Measurements from ENCODE around the gene WDR72.

WDR72 gene

DNA sequence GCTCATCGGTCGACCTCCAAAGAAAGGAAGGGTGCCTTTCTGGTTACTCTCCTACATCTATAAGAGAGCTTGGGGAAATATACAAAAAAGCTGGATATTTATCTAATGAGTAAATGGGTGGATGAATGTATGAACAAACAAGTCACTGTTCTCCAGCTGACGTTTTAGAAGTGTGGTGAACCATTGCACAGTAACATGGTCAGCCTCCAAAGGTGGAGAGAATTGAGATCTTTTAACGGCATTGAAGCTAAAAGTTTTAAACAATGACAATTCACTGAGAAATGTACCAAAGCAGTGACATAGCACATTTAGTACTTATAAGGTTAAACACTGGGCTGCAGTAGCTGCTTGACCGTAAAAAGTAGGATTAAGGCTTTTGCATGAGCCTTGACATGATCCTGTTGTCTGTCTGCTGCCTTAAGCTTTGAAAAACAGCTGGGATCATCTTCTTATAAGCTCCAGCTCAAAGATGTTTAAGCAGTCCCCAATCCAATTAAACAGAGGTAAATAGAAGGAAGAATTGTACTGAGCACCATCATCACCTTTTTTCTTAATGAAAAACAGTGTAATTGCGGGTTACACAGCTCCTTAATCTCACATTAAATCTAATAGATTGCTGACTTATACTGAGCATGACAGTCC is 222.9 kb downstream of the WDR72 start:
- H3K27ac ChIP-seq (ENCODE audit: low read length), result no peak overlapping the region
- H3K9me3 ChIP-seq (ENCODE audit: control insufficient read depth, insufficient read depth, low read length), result no peaks in the 10 kb centered on the region
- H3K36me3 ChIP-seq (ENCODE audit: control insufficient read depth, insufficient read depth, low read length), result no peaks in the 10 kb centered on the region
- no peaks in the 10 kb centered on the region for H3K27me3 ChIP-seq (ENCODE audit: control insufficient read depth, insufficient read depth, low read length)
- DNase-seq (ENCODE audit: low read depth, low spot score), result no peak
- WGBS (ENCODE audit: insufficient coverage, insufficient read length), result no CpG with 5 or more reads among the region's 6 CpGs
- H3K4me3 ChIP-seq (ENCODE audit: low read length), result no peak overlapping the region
- no peaks in the 10 kb centered on the region for H3K4me1 ChIP-seq (ENCODE audit: control insufficient read depth, insufficient read depth, low read length)

DNA sequence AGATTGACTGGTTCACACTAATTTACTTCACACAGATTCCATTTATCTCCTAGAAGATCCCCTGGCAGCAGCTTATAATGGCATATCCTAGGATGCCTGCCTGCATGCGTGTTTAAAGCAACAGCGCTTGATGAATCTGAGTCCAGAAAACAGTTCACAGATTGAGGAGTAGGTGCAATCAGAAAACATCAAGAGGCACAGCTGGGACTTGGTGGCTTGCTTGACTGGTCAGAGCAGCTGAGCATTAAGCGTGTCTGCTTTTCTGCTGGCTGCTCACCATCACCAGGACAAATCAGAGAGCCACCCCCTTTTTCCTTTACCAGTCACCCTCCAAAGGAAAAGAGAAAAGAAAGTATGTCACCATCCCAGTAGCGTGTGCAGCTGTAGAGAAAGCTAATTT is 223.6 kb downstream of the WDR72 start:
- DNase-seq (ENCODE audit: low read depth, low spot score), result no peak
- Histone ChIP-seq H3K4me1 (ENCODE audit: control insufficient read depth, insufficient read depth, low read length) (no peaks in the 10 kb centered on the region), H3K27ac (ENCODE audit: low read length) (no peak overlapping the region), H3K36me3 (ENCODE audit: control insufficient read depth, insufficient read depth, low read length) (no peaks in the 10 kb centered on the region), H3K27me3 (ENCODE audit: control insufficient read depth, insufficient read depth, low read length) (no peaks in the 10 kb centered on the region), H3K4me3 (ENCODE audit: low read length) (no peak overlapping the region), H3K9me3 (ENCODE audit: control insufficient read depth, insufficient read depth, low read length) (no peaks in the 10 kb centered on the region)
- WGBS (ENCODE audit: insufficient coverage, insufficient read length), result no CpG with 5 or more reads among the region's 4 CpGs

- no peaks in the 10 kb centered on the region for H3K9me3 ChIP-seq (ENCODE audit: control insufficient read depth, insufficient read depth, low read length)
- no peaks in the 10 kb centered on the region for H3K36me3 ChIP-seq (ENCODE audit: control insufficient read depth, insufficient read depth, low read length)
- WGBS (ENCODE audit: insufficient coverage, insufficient read length), result no CpG with 5 or more reads among the region's 2 CpGs
- no peaks in the 10 kb centered on the region for H3K4me1 ChIP-seq (ENCODE audit: control insufficient read depth, insufficient read depth, low read length)
- no peak overlapping the region for H3K27ac ChIP-seq (ENCODE audit: low read length)
- H3K27me3 ChIP-seq (ENCODE audit: control insufficient read depth, insufficient read depth, low read length), result no peaks in the 10 kb centered on the region
- no peak overlapping the region for H3K4me3 ChIP-seq (ENCODE audit: low read length)
- DNase-seq (ENCODE audit: low read depth, low spot score), result no peak
These were observed 225.2 kb downstream of the WDR72 start for GRCh38 chr15:53534105-53534839.

DNA sequence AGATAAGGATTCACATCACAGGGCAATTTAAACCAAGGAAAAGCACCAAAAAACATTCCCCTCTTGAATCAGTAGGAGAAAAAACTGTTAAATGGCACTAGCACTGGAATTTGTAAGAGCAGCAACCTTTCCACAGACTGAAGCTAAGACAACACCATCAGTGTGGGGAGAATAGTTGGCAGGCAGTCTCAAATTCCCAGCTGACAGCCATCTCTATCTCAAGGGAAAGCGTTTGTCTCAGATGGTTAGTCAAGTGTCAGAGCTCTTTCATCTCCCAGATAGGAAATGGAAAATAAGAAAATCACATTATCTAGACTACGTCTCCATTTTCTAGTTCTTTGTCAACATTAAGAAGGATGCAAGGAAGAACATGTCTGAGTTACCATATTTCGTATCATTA is 228.7 kb downstream of the WDR72 start:
- WGBS (ENCODE audit: insufficient coverage, insufficient read length), result no CpG with 5 or more reads among the region's 3 CpGs
- no peaks in the 10 kb centered on the region for H3K4me1 ChIP-seq (ENCODE audit: control insufficient read depth, insufficient read depth, low read length)
- no peaks in the 10 kb centered on the region for H3K36me3 ChIP-seq (ENCODE audit: control insufficient read depth, insufficient read depth, low read length)
- no peaks in the 10 kb centered on the region for H3K27me3 ChIP-seq (ENCODE audit: control insufficient read depth, insufficient read depth, low read length)
- DNase-seq (ENCODE audit: low read depth, low spot score), result no peak
- no peaks in the 10 kb centered on the region for H3K9me3 ChIP-seq (ENCODE audit: control insufficient read depth, insufficient read depth, low read length)
- H3K27ac ChIP-seq (ENCODE audit: low read length), result no peak overlapping the region
- no peak overlapping the region for H3K4me3 ChIP-seq (ENCODE audit: low read length)

DNA sequence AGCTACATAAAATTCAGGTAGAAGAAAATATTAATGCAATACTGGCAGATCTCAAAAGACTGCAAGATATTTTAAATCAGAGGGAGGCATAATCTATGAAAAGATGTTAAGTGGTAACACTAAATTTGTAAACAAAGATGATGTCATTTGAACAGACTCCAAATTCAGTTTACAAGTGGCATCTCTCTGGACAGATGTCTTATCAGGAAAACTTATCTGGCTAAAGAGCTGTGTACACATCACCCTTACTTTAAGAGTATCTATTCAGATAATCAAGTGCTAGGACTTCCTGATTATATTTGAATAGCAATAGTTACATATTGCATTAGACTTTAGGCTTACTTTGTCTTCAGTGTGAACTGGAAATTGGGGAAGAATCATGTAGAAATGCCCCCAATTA is 231.5 kb downstream of the WDR72 start:
- H3K4me3 ChIP-seq (ENCODE audit: low read length), result no peak overlapping the region
- no peaks in the 10 kb centered on the region for H3K4me1 ChIP-seq (ENCODE audit: control insufficient read depth, insufficient read depth, low read length)
- H3K9me3 ChIP-seq (ENCODE audit: control insufficient read depth, insufficient read depth, low read length), result no peaks in the 10 kb centered on the region
- H3K27me3 ChIP-seq (ENCODE audit: control insufficient read depth, insufficient read depth, low read length), result no peaks in the 10 kb centered on the region
- no peak for DNase-seq (ENCODE audit: low read depth, low spot score)
- H3K36me3 ChIP-seq (ENCODE audit: control insufficient read depth, insufficient read depth, low read length), result no peaks in the 10 kb centered on the region
- no peak overlapping the region for H3K27ac ChIP-seq (ENCODE audit: low read length)

DNA sequence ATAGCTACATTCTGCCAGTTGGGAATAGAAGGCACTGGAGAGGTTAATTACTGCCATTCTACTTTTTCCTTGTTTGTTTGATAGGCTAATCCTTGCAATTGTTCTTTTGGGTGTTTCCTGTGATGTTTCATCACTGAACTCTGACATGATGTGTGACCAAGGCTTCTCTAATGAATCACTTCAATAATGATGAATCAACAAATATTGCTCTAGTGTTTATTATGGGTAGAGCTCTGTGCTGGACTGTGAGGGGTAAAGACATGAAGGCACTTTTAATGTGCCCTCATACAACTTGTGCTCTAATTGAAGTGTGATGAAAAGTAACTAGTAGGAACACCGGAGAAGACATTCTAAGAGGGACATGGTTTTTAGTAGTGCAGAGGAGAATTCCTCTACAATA is 233.6 kb downstream of the WDR72 start:
- Histone ChIP-seq H3K27me3 (ENCODE audit: control insufficient read depth, insufficient read depth, low read length) (no peaks in the 10 kb centered on the region), H3K4me3 (ENCODE audit: low read length) (no peak overlapping the region), H3K9me3 (ENCODE audit: control insufficient read depth, insufficient read depth, low read length) (no peaks in the 10 kb centered on the region), H3K36me3 (ENCODE audit: control insufficient read depth, insufficient read depth, low read length) (no peaks in the 10 kb centered on the region), H3K27ac (ENCODE audit: low read length) (no peak overlapping the region), H3K4me1 (ENCODE audit: control insufficient read depth, insufficient read depth, low read length) (no peaks in the 10 kb centered on the region)
- no CpG with 5 or more reads among the region's 1 CpG for WGBS (ENCODE audit: insufficient coverage, insufficient read length)
- DNase-seq (ENCODE audit: low read depth, low spot score), result no peak

DNA sequence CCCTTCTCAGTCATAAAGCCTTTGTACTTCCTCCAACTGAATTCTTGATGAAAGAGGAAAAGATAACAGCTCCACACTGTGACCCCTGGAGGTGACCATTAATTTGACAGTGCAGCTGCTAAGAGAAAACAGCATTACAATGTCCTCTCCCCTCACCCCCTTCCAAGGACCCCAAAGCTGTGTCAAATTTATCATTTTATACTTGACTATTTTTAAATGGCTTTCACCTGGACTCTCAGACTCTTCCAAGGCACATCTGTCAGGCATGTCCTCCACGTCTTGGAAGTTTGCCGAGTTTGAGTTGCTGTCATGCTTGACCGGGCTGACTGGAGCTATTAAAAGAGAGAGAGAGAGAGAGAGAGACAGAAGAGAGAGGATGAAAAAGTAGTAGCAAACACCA is 236.5 kb downstream of the WDR72 start:
- no peak overlapping the region for H3K27ac ChIP-seq (ENCODE audit: low read length)
- no peak for DNase-seq (ENCODE audit: low read depth, low spot score)
- H3K27me3 ChIP-seq (ENCODE audit: control insufficient read depth, insufficient read depth, low read length), result no peaks in the 10 kb centered on the region
- no peak overlapping the region for H3K4me3 ChIP-seq (ENCODE audit: low read length)
- H3K9me3 ChIP-seq (ENCODE audit: control insufficient read depth, insufficient read depth, low read length), result no peaks in the 10 kb centered on the region
- no peaks in the 10 kb centered on the region for H3K4me1 ChIP-seq (ENCODE audit: control insufficient read depth, insufficient read depth, low read length)
- H3K36me3 ChIP-seq (ENCODE audit: control insufficient read depth, insufficient read depth, low read length), result no peaks in the 10 kb centered on the region
- WGBS (ENCODE audit: insufficient coverage, insufficient read length), result no CpG with 5 or more reads among the region's 3 CpGs

DNA sequence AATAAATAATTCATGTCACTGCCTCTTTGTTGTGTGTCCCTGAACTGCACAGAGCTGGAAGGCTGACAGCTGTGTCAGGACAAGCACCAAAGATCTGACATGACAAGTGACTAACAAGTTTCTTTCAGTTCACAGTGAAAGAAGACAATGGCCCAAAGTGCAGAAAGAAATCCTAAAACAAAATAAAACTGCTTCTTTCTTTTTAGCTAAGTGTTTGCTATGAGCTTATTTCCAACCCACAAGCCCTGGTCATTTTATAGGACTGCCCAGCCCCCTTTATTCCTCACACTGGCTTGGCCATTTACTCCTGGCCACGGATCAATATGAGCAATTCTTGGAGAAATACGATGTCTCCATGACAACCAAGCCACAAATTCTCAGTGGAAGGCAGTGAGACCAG is 238.5 kb downstream of the WDR72 start:
- no peak overlapping the region for H3K4me3 ChIP-seq (ENCODE audit: low read length)
- H3K27me3 ChIP-seq (ENCODE audit: control insufficient read depth, insufficient read depth, low read length), result no peaks in the 10 kb centered on the region
- no peak for DNase-seq (ENCODE audit: low read depth, low spot score)
- H3K9me3 ChIP-seq (ENCODE audit: control insufficient read depth, insufficient read depth, low read length), result no peaks in the 10 kb centered on the region
- no peaks in the 10 kb centered on the region for H3K4me1 ChIP-seq (ENCODE audit: control insufficient read depth, insufficient read depth, low read length)
- no peaks in the 10 kb centered on the region for H3K36me3 ChIP-seq (ENCODE audit: control insufficient read depth, insufficient read depth, low read length)
- no peak overlapping the region for H3K27ac ChIP-seq (ENCODE audit: low read length)
- no CpG with 5 or more reads among the region's 2 CpGs for WGBS (ENCODE audit: insufficient coverage, insufficient read length)

DNA sequence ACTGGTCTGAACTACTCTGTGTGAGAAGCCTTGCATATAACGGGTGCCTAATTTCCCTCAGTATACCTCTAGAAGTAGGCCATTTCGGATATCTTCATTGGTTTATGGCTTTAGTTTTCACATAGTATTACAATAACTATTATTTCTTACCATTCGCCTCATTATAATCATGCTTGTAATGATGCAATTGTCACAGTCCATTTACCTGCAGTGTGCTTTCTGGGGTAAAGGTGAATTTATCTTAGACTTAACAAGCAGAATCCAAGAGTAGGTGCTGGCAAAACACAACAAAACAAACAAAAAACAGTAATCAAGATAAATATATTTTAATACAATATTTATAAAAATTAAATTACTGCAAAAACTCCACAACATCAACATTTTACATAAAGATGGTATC is 246.0 kb downstream of the WDR72 start:
- H3K36me3 ChIP-seq (ENCODE audit: control insufficient read depth, insufficient read depth, low read length), result no peaks in the 10 kb centered on the region
- DNase-seq (ENCODE audit: low read depth, low spot score), result no peak
- no peaks in the 10 kb centered on the region for H3K4me1 ChIP-seq (ENCODE audit: control insufficient read depth, insufficient read depth, low read length)
- H3K27ac ChIP-seq (ENCODE audit: low read length), result no peak overlapping the region
- H3K27me3 ChIP-seq (ENCODE audit: control insufficient read depth, insufficient read depth, low read length), result no peaks in the 10 kb centered on the region
- H3K4me3 ChIP-seq (ENCODE audit: low read length), result no peak overlapping the region
- no CpG with 5 or more reads among the region's 3 CpGs for WGBS (ENCODE audit: insufficient coverage, insufficient read length)
- H3K9me3 ChIP-seq (ENCODE audit: control insufficient read depth, insufficient read depth, low read length), result no peaks in the 10 kb centered on the region

DNA sequence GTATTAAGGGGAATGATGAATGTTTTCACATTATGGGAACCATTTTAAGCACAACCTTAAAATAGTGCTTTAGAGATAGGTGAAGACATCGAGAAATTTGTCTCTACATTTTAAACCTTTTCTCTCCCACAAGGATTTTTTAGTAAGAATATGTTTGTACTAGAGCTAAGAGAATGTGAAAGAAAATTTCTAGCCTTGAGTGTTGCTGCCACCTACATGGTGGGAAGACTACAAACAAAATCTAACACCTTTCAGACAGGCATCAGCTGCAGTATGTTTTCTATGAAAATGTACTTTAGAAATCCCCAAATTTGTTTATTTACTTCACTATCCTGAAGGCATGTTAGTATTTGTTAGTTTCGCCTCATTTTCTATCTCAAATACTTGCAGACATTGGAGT is 247.4 kb downstream of the WDR72 start:
- Histone ChIP-seq H3K36me3 (ENCODE audit: control insufficient read depth, insufficient read depth, low read length) (no peaks in the 10 kb centered on the region), H3K9me3 (ENCODE audit: control insufficient read depth, insufficient read depth, low read length) (no peaks in the 10 kb centered on the region), H3K27me3 (ENCODE audit: control insufficient read depth, insufficient read depth, low read length) (no peaks in the 10 kb centered on the region), H3K4me1 (ENCODE audit: control insufficient read depth, insufficient read depth, low read length) (no peaks in the 10 kb centered on the region), H3K27ac (ENCODE audit: low read length) (no peak overlapping the region), H3K4me3 (ENCODE audit: low read length) (no peak overlapping the region)
- DNase-seq (ENCODE audit: low read depth, low spot score), result no peak
- WGBS (ENCODE audit: insufficient coverage, insufficient read length), result no CpG with 5 or more reads among the region's 2 CpGs

DNA sequence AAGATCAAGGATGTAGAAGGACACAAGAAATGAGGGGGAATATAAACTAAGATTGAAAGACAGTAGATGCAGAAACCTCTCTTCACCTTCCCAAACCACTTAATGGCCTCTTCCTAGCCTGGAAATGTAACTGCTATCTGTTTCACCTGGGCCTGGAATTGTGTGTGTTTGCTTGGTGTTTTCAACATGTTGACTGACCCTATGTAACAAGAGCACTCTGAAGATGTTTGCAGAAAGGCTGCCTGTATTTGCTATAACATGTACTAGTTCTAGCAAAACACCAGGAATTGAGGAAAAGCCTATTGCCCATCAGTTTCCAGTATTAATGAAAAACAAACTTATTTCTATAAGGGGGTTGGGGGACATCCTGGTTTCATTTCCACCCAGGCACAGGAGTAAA is 248.3 kb downstream of the WDR72 start:
- no peak overlapping the region for H3K27ac ChIP-seq (ENCODE audit: low read length)
- no peaks in the 10 kb centered on the region for H3K36me3 ChIP-seq (ENCODE audit: control insufficient read depth, insufficient read depth, low read length)
- no peaks in the 10 kb centered on the region for H3K27me3 ChIP-seq (ENCODE audit: control insufficient read depth, insufficient read depth, low read length)
- H3K4me3 ChIP-seq (ENCODE audit: low read length), result no peak overlapping the region
- no peaks in the 10 kb centered on the region for H3K4me1 ChIP-seq (ENCODE audit: control insufficient read depth, insufficient read depth, low read length)
- no peak for DNase-seq (ENCODE audit: low read depth, low spot score)
- no peaks in the 10 kb centered on the region for H3K9me3 ChIP-seq (ENCODE audit: control insufficient read depth, insufficient read depth, low read length)

All from iPS DF 6.9 (cell line).